GM19324 (cell line): ENCODE measurements around the gene NKX6-1.

Experiments used
- ATAC-seq: cut with Tn5 transposase; IDR thresholded peaks from one replicate; pipeline ENCODE4 v1.9.1; 2021; ENCODE audit warnings: mild to moderate bottlenecking, moderate library complexity; ENCODE audit not compliant: unreplicated experiment, low FRiP score

The NKX6-1 gene

DNA sequence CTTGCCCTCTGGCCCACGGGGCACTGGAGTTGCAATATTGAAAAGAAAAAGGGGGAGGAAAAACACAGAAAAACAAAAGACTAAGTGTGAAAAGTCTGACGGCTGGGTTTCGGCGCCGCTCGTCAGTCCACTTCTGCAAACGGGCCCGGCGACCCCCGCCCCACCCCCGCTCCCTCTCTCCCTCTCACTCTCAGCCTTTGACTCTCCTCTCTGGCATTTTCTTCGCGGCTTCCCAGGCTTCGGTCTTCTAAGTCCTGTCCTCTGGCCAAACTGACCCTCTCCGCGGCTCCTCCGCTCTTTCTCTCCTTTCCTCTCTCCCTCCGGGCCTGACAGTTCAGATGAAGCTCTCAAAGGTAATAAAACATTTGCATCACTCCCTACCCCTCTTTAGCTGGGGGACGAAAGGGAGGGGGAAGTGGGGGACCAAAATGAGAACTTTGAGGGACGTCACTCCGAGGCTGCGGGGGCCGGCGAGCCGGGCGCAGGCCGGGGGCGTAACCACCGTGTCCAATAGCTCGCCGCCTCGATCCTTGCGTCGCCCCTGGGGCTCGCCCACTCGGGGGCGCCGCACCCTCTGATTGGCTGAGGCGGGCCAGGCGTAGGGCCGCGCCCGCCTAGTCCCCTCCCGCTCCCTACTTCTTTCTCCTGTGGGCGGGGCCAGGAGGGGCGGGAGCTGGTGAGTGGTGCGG, at the start of gene NKX6-1:
Gene NKX6-1 (minus strand): TSS at position 358 of the 689 bp plus-strand sequence. CDS start 1,064 bp downstream, outside the sequence.
- ATAC-seq = no peak

DNA sequence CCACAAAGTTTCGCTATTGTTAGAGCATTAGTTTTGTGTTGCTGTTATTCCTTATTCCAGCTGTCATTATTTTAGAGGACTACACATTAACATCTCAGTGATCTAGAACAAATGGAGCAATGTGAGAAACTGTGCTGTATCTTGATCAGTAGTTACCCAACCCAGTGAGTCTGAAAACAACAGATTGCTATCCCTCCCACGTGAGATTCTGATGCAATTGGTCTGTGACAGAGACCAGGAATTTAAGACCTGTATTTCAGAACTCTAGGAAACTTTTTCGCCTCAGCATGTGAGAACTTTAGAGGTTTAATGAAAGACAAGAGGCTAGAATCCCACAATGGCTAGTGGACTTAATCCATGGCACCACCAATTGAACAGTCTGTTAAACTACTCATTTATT, 48.1 kb upstream of the NKX6-1 start:
- ATAC-seq = no peak

DNA sequence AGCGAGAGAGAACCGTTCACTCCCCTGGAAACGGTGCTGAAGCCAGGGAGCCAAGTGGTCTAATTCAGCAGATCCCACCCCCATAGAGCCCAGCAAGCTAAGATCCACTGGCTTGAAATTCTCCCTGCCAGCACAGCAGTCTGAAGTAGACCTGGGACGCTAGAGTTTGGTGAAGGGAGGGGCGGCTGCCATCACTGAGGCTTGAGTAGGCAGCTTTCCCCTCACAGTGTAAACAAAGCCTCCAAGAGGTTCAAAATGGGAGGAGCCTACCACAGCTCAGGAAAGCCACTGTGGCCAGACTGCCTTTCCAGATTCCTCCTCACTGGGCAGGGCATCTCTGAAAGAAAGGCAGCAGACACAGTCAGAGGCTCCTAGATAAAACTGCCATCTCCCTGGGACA, 46.0 kb upstream of the NKX6-1 start:
- no peak for ATAC-seq

DNA sequence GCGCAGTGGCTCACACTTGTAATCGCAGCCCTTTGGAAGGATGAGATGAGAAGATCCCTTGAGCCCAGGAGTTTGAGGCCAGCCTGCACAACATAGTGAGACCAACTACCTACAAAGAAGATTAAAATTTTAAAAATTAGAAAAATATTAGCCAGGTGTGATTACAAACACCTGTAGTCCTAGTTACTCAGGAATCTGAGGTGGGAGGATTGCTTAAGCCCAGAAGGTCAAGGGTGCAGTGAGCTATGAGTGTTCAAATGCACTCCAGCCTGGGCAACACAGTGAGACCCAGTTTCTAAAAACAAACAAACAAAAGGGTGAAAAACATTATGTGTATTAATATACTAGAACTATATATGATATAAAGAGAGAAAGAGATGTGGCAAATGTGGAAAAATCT, 36.8 kb upstream of the NKX6-1 start:
- no peak for ATAC-seq

DNA sequence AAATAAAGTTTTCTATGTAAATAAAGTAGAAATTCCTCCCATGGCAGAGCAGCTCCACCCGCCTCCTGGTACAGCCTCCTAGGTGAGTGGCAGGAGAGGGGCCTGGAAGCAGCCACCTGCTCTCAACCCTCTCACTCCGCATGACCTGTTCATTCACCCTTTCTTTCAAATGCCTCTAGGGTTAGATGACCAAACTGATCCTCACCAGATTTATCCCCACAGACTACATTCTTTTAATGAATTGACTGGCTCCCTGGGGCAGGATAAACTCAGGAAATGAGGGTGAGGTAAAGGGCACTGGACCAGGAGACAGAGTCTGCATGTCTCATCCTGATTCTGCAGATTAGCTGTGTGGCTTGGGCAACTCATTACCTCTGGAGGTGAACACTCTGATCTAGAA, 32.6 kb upstream of the NKX6-1 start:
- no peak for ATAC-seq

DNA sequence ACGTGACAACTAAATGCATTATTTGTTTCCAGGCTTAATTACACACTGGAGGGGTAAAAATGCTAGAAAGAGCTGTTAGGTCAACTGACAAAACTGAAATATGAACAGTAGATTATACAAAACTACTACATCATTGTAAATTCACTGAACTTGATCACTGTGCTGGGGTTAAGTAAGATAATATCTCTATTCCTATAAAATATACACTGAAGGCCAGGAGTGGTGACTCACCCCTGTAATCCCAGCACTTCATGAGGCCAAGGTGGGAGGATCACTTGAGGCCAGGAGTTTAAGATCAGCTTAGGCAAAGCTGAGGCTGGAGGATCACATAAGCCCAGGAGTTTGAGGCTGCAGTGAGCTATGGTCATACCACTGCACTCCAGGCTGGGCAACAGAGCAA, 31.8 kb upstream of the NKX6-1 start:
- no peak for ATAC-seq

DNA sequence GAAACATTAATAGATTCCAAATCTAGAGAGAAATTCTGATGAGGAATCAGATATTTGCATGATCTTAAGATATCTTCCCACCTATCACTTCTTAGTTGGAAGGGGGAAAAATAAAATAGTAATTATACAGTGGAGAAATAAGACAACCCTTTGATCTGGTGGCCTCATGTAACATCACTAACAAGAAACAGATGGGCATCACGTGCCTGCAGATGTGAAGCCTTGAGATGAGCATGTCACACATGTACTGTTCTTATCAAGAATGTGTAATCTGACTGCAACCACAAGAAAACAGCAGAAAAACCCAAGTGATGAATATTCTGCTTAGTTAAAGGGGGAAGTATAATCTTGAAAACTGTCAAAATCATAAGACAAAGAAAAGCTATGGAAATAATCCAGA, 31.4 kb upstream of the NKX6-1 start:
- no peak for ATAC-seq

DNA sequence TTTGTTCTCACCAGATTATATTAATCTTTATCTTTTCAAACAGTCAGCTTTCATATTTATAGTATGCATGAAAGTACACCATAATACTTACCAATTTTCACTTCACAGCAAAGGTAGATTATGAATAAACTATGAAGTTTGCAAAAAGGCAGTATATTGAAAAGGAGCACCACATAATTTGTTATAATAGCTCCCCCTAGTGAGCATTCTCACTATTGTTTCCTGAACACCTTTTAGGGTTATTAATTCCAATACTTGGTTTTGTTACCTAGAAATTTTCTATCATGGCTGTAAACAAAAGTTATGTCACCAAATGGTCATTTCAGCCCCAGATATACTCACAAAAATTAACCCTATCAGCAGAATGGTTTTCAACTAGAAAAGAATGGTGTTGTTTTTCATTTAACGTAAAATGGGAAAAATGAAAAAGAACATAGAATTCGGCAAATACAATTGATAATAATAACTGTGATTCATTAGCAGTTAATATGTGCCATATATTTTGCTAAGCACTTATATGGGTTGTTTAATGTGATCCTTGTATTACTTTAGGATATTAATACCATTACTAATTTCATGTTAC, 30.2 kb upstream of the NKX6-1 start:
- no peak for ATAC-seq

DNA sequence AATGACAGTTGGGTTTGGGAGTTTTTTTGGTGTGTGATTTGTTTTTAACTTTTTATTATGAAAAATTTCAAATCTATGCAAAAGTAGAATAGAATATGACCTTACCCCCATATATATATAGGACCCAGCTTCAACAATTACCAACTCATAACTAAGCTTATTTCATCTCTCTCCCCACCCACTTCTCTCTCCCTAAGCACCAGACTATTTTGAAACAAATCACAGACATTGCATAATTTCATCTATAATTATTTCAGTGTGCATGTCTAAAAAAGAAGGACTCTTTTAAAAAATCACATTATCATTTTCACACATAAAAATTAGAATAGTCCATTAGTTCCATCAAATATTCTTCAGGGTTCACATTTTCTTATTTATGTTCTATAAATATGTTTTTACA, 28.3 kb upstream of the NKX6-1 start:
- ATAC-seq = no peak

DNA sequence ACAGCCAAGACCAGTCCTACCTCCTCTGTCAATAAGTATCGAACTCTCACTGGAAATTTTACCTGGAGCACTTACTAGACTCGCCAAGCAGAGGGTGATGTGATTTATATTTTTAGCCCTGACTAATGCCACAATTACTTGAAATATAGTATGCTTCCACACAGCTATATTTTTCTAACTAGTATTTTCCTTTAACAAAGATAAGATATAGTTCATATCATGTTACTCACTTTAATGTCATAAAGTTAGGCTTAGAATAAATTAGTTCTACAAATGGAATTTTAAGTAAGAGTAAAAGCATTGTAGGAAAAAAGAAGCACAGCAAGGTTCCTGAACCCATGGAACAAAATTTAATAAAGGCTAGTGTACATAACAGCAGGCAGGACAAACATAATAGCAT, 16.0 kb upstream of the NKX6-1 start:
- ATAC-seq = no peak

DNA sequence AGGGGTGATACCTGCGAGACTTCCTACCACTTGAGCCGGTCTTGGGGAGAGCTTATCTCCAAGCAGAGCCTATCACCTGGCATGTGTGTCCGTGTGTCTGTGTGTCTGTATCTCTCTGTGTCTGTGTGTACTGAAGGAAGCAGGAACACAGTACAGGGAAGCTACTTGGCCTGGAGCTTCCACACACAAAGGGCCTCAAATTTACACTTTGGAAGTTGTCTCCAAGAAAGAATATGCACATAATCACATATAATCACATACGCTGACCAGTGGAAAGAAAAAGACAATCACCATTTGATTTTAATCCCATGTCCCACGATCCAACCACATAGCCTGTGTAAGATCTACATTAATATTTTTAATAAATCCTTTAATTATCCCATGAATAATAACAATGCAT, 13.2 kb upstream of the NKX6-1 start:
- ATAC-seq = no peak

DNA sequence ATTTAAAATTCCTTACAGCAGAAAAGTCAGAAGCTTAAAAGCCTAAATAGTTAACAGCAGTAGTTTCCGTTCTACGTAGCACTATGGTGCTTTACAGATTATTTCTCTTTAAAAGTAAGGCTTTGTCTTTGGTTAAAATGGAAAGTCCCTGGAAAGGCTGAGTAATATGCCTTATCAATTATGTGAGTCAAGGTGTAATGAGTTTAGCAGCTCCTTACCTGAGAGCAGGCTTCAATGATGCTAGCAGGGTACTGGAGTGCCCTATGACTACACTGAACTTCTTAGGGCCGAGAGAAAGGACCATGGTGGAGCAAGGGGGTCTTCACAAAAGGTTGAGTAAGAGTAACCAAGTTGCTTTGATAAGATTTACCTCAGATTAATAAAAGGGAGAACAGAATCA, 12.6 kb upstream of the NKX6-1 start:
- no peak for ATAC-seq

DNA sequence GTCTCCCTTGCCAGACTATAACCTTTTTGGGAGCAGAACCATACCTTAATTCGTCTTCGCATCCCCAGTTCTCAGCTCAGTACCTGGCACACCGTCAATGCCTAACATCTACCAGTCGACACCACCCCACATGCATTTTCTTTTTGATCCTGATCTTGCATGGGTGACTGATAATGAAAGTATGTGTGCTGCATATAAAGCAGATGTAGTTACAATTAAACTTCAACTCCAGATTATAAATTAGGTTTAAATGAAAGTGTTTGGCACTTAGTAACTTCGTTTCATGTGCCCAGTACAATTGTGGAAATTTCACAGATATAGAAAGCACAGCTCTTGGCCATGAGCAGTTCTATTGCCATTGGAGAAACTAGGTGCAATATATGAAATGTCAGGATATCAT, 8.8 kb upstream of the NKX6-1 start:
- no peak for ATAC-seq

DNA sequence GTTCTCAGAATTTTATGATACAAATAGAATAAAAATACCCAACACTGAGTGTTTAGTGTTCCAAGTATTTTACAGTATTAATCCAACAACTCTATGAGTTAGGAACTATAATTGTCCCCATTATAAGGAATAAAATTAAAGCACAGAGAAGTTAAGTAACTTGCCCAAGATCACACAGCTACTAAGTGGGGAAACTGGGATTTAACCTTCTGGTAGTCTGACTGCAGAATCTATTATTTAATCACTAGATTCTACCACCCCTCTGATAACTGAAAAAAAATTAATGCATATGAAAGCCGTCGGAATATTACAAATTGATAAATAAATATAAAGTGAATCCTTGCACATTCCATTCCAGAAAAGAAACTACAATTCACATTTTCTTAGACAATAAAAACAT, 5.7 kb upstream of the NKX6-1 start:
- no peak for ATAC-seq

DNA sequence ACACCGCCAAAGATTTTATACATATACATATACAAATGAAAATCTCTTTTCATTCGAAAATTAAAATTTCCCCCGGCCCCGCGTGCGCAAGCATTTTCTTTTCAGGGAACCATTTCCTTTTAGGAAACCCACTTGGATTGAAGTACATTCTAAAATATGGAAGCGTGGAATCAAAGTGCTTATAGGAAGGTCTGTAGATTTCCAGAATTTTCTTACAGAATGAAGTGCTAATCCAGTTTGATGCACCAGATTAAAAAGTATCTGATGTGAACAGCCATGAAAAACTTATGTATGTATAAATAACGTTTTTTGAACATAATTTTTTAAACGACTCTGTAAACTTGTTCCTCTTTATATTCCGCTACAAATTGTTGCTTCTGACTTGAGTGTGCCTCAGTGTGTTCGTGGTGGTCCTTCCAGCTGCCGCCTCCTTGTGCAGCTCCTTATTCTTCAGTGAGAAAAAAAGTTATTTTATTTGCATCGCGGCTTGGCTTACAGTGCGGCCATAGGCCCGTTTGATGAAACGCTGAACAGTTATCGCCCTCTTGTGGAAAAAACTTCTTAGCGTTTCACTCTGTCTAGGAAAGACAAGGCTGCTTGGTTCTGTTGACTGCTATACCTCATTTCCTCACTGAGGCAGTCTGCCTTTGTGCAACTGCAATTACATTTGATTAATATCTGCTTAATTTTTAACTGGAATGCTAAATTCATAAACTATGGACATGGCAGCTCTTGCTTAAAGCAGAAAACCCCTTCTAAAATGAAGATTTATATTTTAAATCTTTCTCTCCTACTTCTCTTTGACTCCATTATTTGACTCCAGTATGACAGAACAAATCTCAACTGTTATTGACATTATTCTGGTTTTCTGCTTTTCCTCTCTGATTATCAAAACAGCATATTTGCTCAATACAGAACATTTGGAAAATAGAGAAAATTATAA, 4.7 kb upstream of the NKX6-1 start:
- ATAC-seq = peak; percentile 85

DNA sequence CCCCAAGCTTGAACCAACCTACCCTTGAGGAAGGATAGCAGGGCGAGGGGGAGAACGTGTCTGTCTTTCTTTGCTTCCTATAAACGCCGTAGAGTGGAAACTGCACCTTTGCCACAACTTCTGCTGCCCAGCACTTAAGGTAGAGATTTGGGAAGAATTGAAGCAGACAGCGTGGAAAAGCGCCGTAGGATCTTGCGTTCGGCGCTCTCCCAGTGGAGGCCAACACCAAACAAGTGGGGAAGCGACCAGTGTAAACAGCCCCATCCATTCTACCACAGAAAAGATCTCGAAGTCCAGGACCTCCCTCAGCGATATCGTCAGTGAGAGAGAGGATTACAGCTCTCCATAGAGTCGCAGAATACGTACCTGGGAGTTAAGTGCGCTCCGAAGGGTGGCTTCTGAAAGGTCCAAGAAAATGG, 3.9 kb upstream of the NKX6-1 start:
- no peak for ATAC-seq

DNA sequence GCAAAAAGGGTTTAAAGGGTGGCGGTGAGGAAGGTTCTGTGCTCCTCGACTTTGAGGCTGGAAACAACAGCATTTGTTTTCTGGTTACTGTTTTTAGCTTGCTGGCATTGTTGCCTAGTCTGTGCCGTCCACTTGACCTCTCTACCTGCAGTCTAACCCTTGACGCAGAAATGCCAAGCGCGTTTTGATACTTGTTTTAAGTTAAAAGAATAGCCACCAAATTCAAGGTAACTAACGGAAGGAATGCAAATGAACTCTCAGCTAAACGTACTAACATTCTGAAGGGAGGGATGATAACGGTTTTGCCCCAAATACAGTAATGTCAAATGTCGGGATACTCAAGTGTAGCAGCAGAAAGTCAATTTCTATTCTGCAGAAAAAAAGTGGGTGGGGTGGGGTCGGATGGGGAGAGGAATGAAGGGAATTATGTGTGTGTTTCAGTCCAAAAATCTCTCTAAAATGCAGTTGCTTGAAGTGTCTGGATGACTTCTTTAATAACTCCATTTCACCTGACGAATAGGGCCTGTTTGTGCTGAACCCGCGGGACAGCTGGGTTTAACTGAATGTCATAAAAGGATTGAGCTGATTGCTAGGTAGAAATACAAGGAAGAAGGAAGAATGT, 3.4 kb upstream of the NKX6-1 start:
- ATAC-seq = no peak

DNA sequence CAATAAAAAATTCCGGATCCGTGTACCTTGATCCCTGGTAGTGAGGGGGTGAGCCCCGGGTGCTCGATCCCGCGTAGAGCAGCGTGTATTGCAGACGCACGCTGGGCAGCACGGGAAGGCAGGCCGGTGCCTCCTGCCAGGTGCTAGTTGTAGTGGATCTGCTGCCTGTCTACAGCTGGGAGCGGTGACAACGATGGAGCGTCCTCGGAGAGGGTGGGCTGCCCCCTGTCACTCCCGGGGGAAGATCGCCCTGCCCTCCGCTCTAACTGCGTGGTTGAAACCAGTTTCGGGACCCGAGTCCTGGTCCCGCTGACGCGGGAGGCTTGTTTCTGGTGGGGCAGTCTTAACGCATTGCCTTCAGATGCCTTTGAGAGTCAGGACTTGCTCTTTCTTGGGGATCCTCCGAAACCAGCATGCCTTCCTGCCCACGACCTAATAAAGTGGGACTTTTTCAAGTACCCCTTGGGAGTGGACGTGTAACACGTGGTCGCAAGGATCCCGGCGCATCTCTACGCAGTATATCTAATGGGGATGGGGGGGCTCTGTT, 2.7 kb upstream of the NKX6-1 start:
- ATAC-seq = no peak

DNA sequence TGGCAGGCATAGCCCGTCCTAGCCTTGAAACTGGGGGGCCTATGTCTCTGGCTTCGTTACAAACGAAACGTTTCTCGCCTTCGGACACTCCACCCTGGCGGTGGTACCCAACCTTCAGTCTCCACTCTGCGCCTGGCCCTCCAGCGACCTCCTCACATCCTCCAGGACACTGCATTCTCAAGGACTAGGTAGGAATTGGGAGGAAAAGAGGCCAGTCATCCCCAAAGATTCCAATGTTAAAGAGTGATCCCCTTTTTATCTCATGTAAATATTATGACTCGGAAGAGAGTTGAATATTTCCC, 2.1 kb upstream of the NKX6-1 start:
- ATAC-seq = no peak

DNA sequence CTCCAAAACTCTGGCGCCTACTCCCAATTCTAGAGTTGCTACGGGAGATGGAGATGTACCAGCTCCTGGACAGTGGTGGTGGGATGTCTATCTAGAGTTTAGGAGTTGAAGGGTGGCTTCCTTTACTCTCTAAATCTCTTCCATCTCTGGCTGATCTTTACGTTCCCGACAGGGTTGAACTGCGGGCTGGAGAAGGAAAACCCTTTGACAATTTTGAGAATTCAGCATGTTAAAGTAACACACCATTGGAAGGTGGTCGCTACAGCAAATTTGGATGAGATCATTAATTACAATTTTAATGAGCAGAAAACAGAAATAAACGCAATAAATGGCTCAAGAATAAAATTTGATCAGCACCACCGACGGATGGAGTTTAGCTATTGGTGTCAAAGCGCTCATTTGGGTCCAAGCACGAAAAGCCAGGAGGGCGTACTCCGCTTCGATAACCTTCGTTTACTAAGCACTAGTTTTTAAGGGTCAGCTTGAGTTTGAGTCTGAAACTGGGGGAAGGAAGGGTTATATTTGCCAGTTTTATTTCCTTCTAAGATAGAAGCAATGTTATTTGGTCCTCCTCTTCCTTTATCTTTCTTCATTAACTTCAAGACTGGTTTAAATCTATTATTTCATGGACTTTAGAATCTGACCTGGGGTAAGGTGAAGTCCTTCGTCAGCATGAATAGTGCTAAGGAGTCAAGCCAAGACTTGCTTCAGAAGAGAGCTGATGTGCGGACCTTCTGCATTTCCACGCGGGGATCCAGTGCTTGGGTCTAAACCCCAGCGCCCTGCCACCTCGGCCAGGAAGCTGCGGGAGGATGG, 1.5 kb upstream of the NKX6-1 start:
- ATAC-seq = no peak
